ENCODE measurements around the gene CA11. TPM values are rescaled to one million over a fixed set of nuclear protein-coding genes. Genes with fewer than 3 reads are reported as not detected.

CA11 gene
- total RNA-seq, 1 donor from 2014 or later = 12.6 TPM

DNA sequence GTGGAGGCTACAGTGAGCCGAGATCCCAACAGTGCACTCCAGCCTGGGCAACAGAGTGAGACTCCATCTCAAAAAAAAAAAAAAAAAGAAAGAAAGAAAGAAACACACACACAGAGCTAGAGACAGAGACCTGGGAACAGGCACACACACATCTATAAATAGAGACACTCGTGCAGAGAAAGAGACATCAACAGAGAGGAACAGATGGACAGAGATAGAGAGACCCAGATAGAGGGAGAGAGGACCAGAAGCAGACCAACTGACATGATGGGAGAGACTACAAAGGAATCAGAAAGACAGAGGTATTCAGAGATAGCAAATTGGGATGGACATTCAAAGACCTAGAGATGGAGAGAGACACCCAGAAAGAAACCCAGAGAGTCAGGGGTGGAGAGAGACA, 2.1 kb upstream of the CA11 start:
- Histone ChIP-seq H3K36me3 (no peaks in the 10 kb centered on the region), H3K27me3 (no peaks in the 10 kb centered on the region), H3K4me1 (peaks cover 5% of the 10 kb centered on the region), H3K79me2 (ENCODE audit: low read depth) (peaks cover 15% of the 10 kb centered on the region), H3K27ac (no peak overlapping the region), H3K4me2 (no peak overlapping the region), H3F3A (ENCODE audit: low read depth) (peaks cover 15% of the 10 kb centered on the region), H3K9me3 (ENCODE audit: low read depth) (no peaks in the 10 kb centered on the region), H4K20me1 (ENCODE audit: low read depth) (no peaks in the 10 kb centered on the region), H2AFZ (replicated peaks) (no peak overlapping the region), H3K9ac (no peak overlapping the region), H3K4me3 (no peak overlapping the region)
- Mint-ChIP-seq H3K9me3 (no peaks in the 10 kb centered on the region), H3K4me3 (no peak overlapping the region), H3K4me1 (peaks cover 23% of the 10 kb centered on the region), H3K27me3 (ENCODE audit: insufficient read depth, low read depth) (peaks cover 2% of the 10 kb centered on the region), H3K36me3 (no peaks in the 10 kb centered on the region), H3K27ac (peak overlapping the region; percentile 11)
- no peak for TF ChIP-seq EZH2 (IDR thresholded peaks at IDR 0.05)
- TF ChIP-seq, protein P1, sequence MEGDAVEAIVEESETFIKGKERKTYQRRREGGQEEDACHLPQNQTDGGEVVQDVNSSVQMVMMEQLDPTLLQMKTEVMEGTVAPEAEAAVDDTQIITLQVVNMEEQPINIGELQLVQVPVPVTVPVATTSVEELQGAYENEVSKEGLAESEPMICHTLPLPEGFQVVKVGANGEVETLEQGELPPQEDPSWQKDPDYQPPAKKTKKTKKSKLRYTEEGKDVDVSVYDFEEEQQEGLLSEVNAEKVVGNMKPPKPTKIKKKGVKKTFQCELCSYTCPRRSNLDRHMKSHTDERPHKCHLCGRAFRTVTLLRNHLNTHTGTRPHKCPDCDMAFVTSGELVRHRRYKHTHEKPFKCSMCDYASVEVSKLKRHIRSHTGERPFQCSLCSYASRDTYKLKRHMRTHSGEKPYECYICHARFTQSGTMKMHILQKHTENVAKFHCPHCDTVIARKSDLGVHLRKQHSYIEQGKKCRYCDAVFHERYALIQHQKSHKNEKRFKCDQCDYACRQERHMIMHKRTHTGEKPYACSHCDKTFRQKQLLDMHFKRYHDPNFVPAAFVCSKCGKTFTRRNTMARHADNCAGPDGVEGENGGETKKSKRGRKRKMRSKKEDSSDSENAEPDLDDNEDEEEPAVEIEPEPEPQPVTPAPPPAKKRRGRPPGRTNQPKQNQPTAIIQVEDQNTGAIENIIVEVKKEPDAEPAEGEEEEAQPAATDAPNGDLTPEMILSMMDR (IDR thresholded peaks at IDR 0.05) = no peak
- TF ChIP-seq EZH2phosphoT487 (IDR thresholded peaks at IDR 0.05) = no peak
- no peak for DNase-seq (ENCODE audit: low spot score)

DNA sequence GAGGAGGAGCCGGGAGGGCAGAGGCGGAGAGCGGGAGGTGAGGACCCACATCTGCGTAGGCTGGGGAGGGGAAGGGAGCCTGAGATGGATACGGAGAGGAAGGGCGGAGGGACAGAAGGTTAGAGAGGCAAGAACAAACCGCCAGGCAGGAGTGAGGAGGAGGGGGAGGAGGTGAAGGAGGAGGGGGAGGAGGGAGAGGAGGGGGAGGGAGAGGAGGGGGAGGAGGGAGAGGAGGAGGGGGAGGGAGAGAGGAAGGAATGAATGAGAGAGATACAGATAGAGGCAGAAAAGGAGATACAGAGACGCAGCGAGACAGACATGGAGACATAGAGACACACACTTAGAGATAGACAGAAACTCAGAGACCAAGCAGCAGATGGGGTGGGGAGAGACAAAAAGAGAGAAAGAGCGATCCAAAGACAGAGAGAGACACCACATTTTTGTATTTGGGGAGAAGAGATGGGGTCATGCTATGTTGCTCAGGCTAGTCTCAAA, 782 bp upstream of the CA11 start:
- Histone ChIP-seq H3K9ac (no peak overlapping the region), H3K9me3 (ENCODE audit: low read depth) (no peaks in the 10 kb centered on the region), H3K27me3 (no peaks in the 10 kb centered on the region), H3K79me2 (ENCODE audit: low read depth) (peaks cover 15% of the 10 kb centered on the region), H2AFZ (replicated peaks) (no peak overlapping the region), H3K4me3 (peak overlapping the region; percentile 71), H4K20me1 (ENCODE audit: low read depth) (no peaks in the 10 kb centered on the region), H3K27ac (no peak overlapping the region), H3K4me1 (peaks cover 5% of the 10 kb centered on the region), H3K36me3 (no peaks in the 10 kb centered on the region), H3K4me2 (peak overlapping the region; percentile 95), H3F3A (ENCODE audit: low read depth) (peaks cover 19% of the 10 kb centered on the region)
- peaks cover 22% of the 10 kb centered on the region for H3K4me1 Mint-ChIP-seq
- peaks cover 7% of the 10 kb centered on the region for H3K27me3 Mint-ChIP-seq (ENCODE audit: insufficient read depth, low read depth)
- H3K4me3 Mint-ChIP-seq = peak overlapping the region; percentile 77
- no peak for DNase-seq (ENCODE audit: low spot score)
- H3K36me3 Mint-ChIP-seq = peaks cover 2% of the 10 kb centered on the region
- no peaks in the 10 kb centered on the region for H3K9me3 Mint-ChIP-seq
- TF ChIP-seq, protein P1 (IDR thresholded peaks at IDR 0.05) = no peak
- TF ChIP-seq EZH2 (IDR thresholded peaks at IDR 0.05) (no peak), EZH2phosphoT487 (IDR thresholded peaks at IDR 0.05) (no peak)
- peak overlapping the region; percentile 0 for H3K27ac Mint-ChIP-seq

DNA sequence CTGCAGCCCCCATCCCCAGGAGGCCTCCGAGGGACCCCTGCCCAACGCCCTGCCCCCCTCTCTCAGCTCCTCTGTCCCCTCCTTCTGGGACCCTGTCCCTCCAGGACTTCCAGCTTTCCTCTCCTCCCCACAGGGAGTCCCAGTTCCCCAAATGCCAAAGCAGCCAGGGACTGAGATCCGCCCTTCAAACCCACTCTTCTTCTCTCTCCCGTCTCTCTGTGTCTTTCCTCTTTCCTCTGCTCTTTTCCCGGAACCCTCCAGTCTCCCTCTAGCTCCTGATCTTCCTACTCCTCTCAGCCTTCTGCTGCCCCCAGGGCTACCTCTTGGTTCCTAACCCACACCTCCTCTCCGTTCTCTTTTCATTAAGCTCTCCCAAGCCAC, 377 bp downstream of the CA11 start:
- peak overlapping the region; percentile 91 for H3K4me3 Mint-ChIP-seq
- H3K27ac Mint-ChIP-seq = peak overlapping the region; percentile 91
- Histone ChIP-seq H3K9ac (no peak overlapping the region), H3K4me1 (peaks cover 5% of the 10 kb centered on the region), H3K4me3 (peak overlapping the region; percentile 71), H3F3A (ENCODE audit: low read depth) (peaks cover 19% of the 10 kb centered on the region), H3K27me3 (no peaks in the 10 kb centered on the region), H3K36me3 (no peaks in the 10 kb centered on the region), H3K4me2 (peak overlapping the region; percentile 95), H3K27ac (peak overlapping the region; percentile 81), H4K20me1 (ENCODE audit: low read depth) (no peaks in the 10 kb centered on the region), H3K79me2 (ENCODE audit: low read depth) (peaks cover 15% of the 10 kb centered on the region), H2AFZ (replicated peaks) (peak overlapping the region; percentile 67), H3K9me3 (ENCODE audit: low read depth) (no peaks in the 10 kb centered on the region)
- H3K36me3 Mint-ChIP-seq = peaks cover 2% of the 10 kb centered on the region
- H3K9me3 Mint-ChIP-seq = no peaks in the 10 kb centered on the region
- TF ChIP-seq, protein P1 (IDR thresholded peaks at IDR 0.05) = no peak
- TF ChIP-seq EZH2 (IDR thresholded peaks at IDR 0.05) (no peak), EZH2phosphoT487 (IDR thresholded peaks at IDR 0.05) (no peak)
- peaks cover 7% of the 10 kb centered on the region for H3K27me3 Mint-ChIP-seq (ENCODE audit: insufficient read depth, low read depth)
- DNase-seq (ENCODE audit: low spot score) = peak; percentile 70
- peaks cover 22% of the 10 kb centered on the region for H3K4me1 Mint-ChIP-seq

Measured in neural progenitor cell (in vitro differentiated cells).